A549 (cell line): ENCODE data around the gene TMEM9. TPM values are rescaled to one million over a fixed set of nuclear protein-coding genes. Genes with fewer than 3 reads are reported as not detected.

Source experiments
- ATAC-seq, 2 experiments: fragments of 200-7000 bp in 1 of 2; fragments of >200 bp in 1 of 2; cut with Nextera tagmentation in 1 of 2; cut with Tn5 transposase in 1 of 2; 3 replicates each; pipeline versions ENCODE4 v1.8.0 to v1.9.1; 2018 to 2020; ENCODE audit warnings: mild to moderate bottlenecking in 1 of 2, moderate library complexity in 1 of 2
- CTCF ChIA-PET: fragments of 300-600 bp; sonication (Branson Sonifier 250); formaldehyde crosslinking; extraction: SDS; loops from one replicate; lab custom pipeline; 2021; ENCODE audit warnings: antibody characterized with exemption, inconsistent platforms; lab: Yijun Ruan, JAX
- POLR2A ChIA-PET: fragments of 350-600 bp; formaldehyde crosslinking; extraction: SDS; loops from one replicate; lab custom pipeline; 2021; ENCODE audit warnings: antibody characterized with exemption, inconsistent platforms; lab: Yijun Ruan, JAX
- DNase-seq, 2 experiments: peaks; one replicate each; pipeline versions ENCODE4 v3.0.0 to v3.0.0-alpha.2; 2011 to 2016; ENCODE audit warnings: low read depth in 1 of 2, low spot score in 1 of 2
- FAIRE-seq: peaks from 2 replicates; lab custom pipeline; 2011; peaks lifted over from hg19 to GRCh38; lab: Jason Lieb, UNC
- H3K27ac ChIP-seq, 2 experiments: fragments of >200 bp; sonication (Bioruptor Twin); formaldehyde crosslinking; 3 replicates each; pipeline ENCODE4 v1.5.1; 2016 to 2017
- H3K4me1 ChIP-seq: fragments of >200 bp; sonication (Bioruptor Twin); formaldehyde crosslinking; 3 replicates; pipeline ENCODE4 v1.6.1; 2016
- H3K4me2 ChIP-seq: fragments of >200 bp; sonication (Bioruptor Twin); formaldehyde crosslinking; 3 replicates; pipeline ENCODE4 v1.6.1; 2016
- H3K4me3 ChIP-seq: fragments of >200 bp; sonication (Bioruptor Twin); formaldehyde crosslinking; 3 replicates; pipeline ENCODE4 v1.5.1; 2016
- H3K9me3 ChIP-seq: fragments of >200 bp; sonication (Bioruptor Twin); formaldehyde crosslinking; 3 replicates; pipeline ENCODE4 v1.6.1; 2016
- CBX8 ChIP-seq: fragments of 200-600 bp; sonication (generic); IDR thresholded peaks from 2 replicates; pipeline ENCODE4 v1.6.1; 2016
- EHF ChIP-seq: fragments of 250-450 bp; sonication (Bioruptor Pico); IDR thresholded peaks from 2 replicates; pipeline ENCODE4 v1.5.0; 2020; ENCODE audit warnings: mild to moderate bottlenecking
- EHMT2 ChIP-seq: fragments of 200-600 bp; sonication (generic); IDR thresholded peaks from 2 replicates; pipeline ENCODE4 v1.6.1; 2016; ENCODE audit warnings: antibody characterized with exemption, low read depth, mild to moderate bottlenecking, moderate library complexity
- FOXS1 ChIP-seq: fragments of 250-450 bp; sonication (Bioruptor Pico); IDR thresholded peaks from 2 replicates; pipeline ENCODE4 v1.5.0; 2020; ENCODE audit warnings: mild to moderate bottlenecking, moderate library complexity
- HOXB5 ChIP-seq: fragments of 250-450 bp; sonication (Bioruptor Pico); IDR thresholded peaks from 2 replicates; pipeline ENCODE4 v1.5.0; 2020; ENCODE audit warnings: mild to moderate bottlenecking, moderate library complexity
- JUN ChIP-seq, 2 experiments: fragments of >200 bp; sonication (Bioruptor Twin); formaldehyde crosslinking; IDR thresholded peaks; 2 replicates in 1 of 2; 3 replicates in 1 of 2; pipeline ENCODE4 v1.6.1; 2016 to 2017
- MAFK ChIP-seq: fragments of 450-650 bp; IDR thresholded peaks from 2 replicates; pipeline ENCODE4 v1.6.1; 2014; ENCODE audit not compliant: partially characterized antibody
- MYC ChIP-seq: IDR thresholded peaks from 2 replicates; pipeline ENCODE4 v1.6.1; 2012; ENCODE audit warnings: mild to moderate bottlenecking, inconsistent platforms, low read length, improper control_type of control experiment, borderline replicate concordance
- NFE2L2 ChIP-seq: fragments of 150-350 bp; conservative IDR thresholded peaks from 2 replicates; pipeline ENCODE4 v1.6.1; 2014; ENCODE audit warnings: low read length
- NPAS2 ChIP-seq: fragments of 250-450 bp; sonication (Bioruptor Pico); IDR thresholded peaks from 2 replicates; pipeline ENCODE4 v1.8.0; 2022; ENCODE audit warnings: mild to moderate bottlenecking, moderate library complexity, borderline replicate concordance
- PHF8 ChIP-seq: fragments of 200-600 bp; sonication (generic); IDR thresholded peaks from 2 replicates; pipeline ENCODE4 v1.6.1; 2016; ENCODE audit warnings: low read depth, mild to moderate bottlenecking, antibody characterized with exemption, moderate library complexity, borderline replicate concordance
- POLR2AphosphoS2 ChIP-seq: conservative IDR thresholded peaks from 2 replicates; pipeline ENCODE4 v1.6.1; 2012; ENCODE audit warnings: low read length, improper control_type of control experiment, inconsistent platforms
- RCOR1 ChIP-seq: fragments of 150-350 bp; IDR thresholded peaks from 2 replicates; pipeline ENCODE4 v1.6.1; 2014; ENCODE audit warnings: antibody characterized with exemption, low read length, low read depth
- SREBF2 ChIP-seq: fragments of 450-650 bp; IDR thresholded peaks from 2 replicates; pipeline ENCODE4 v1.6.1; 2014; ENCODE audit warnings: mild to moderate bottlenecking, moderate library complexity
- ZC3H11A ChIP-seq: fragments of 450-650 bp; IDR thresholded peaks from 2 replicates; pipeline ENCODE4 v1.6.1; 2014; ENCODE audit warnings: antibody characterized with exemption, mild to moderate bottlenecking
- ZFP36 ChIP-seq: fragments of 450-650 bp; IDR thresholded peaks from 2 replicates; pipeline ENCODE4 v1.6.1; 2014; ENCODE audit warnings: borderline replicate concordance; ENCODE audit not compliant: partially characterized antibody
- WGBS: methylation state at CpG from one replicate; pipeline ENCODE4 v1.1.6; 2017; ENCODE audit errors: missing lambda C conversion rate; 5-methylcytosine and 5-hydroxymethylcytosine counted together
- polyA plus RNA-seq, 4 experiments: library from polyadenylated mRNA; depleted of rRNA in 3 of 4; stranded (reverse); fragments of >200 nt; fragmentation: RNase III in 1 of 4; extraction: RNeasy Plus Mini Kit Qiagen cat#74134 plus additional on column Dnase treatment in 1 of 4; gene quantifications; 2 replicates in 3 of 4; 3 replicates in 1 of 4; pipeline ENCODE4 v1.2.3, GENCODE V29; 2011 to 2017
- TF ChIP-seq, protein P1 (sequence below): fragments of 450-650 bp; IDR thresholded peaks from 2 replicates; pipeline ENCODE4 v1.6.1; 2014; ENCODE audit warnings: antibody characterized with exemption
- TF ChIP-seq, protein P2 (sequence below): fragments of >200 bp; sonication (Bioruptor Twin); formaldehyde crosslinking; IDR thresholded peaks from 3 replicates; pipeline ENCODE4 v1.5.1; 2016
- TF ChIP-seq, protein P3 (sequence below): fragments of 200-600 bp; sonication (generic); IDR thresholded peaks from 2 replicates; pipeline ENCODE4 v1.6.1; 2016; ENCODE audit warnings: antibody characterized with exemption, mild to moderate bottlenecking, moderate library complexity
- TF ChIP-seq, protein P4 (sequence below): fragments of 250-450 bp; sonication (Bioruptor Pico); IDR thresholded peaks from 2 replicates; pipeline ENCODE4 v1.5.0; 2021; ENCODE audit warnings: mild to moderate bottlenecking, moderate library complexity, borderline replicate concordance

The TMEM9 gene
- polyA plus RNA-seq, 2 of the 4 experiments (the other 2 are of a cell fraction): 86.8 to 97.0 TPM

DNA sequence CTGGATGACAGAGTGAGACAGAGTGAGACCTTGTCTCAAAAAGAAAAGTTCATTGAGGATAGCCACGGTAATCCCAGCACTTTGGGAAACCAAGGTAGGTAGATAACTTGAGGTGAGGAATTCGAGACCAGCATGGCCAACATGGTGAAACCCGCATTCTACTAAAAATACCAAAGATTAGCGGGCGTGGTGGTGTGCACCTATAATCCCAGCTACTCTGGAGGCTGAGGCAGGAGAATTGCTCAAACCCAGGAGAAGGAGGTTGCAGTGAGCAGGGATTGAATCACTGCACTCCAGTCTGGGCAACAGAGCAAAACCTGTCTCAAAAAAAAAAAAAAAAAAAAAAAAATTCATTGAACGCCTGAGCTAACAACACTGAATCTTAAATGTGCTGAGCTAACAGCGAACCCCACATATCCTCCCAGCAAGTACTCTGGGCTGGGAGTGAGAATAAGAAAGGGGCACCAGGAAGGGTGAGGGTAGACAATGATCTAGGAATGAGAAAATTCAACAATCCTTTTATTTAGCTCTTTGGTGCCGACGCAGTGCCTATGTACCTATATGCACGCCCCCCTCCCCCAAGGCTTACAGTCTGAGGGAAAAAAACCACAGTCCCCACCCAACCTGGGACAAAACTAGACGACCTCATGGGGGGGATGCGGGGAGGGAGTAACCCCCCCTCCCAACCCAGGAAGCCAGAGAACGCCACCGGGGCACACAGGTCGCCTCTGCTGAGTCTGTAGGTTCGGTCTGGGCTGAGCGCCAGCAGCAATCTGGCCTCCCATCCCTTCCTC, 40.6 kb downstream of the TMEM9 start (continued):
- TF ChIP-seq, protein P1, sequence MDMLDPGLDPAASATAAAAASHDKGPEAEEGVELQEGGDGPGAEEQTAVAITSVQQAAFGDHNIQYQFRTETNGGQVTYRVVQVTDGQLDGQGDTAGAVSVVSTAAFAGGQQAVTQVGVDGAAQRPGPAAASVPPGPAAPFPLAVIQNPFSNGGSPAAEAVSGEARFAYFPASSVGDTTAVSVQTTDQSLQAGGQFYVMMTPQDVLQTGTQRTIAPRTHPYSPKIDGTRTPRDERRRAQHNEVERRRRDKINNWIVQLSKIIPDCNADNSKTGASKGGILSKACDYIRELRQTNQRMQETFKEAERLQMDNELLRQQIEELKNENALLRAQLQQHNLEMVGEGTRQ: no peak

DNA sequence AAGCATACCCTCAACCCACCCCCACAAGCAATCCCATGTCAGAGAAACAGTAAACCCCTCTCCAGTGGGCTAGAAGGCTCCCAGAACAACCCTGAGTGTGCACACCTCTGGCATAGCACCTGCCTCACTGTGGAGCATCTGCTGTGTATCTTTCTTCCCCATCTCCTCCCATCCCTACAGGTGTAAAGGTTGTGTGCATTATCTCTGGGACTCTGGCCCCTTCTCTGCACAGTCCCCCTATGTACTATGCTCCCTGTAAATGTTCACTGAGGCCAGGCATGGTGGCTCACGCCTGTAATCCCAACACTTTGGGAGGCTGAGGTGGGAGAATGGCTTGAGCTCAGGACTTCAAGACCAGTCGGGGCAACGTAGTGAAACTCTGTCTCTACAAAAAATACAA, 41.3 kb downstream of the TMEM9 start:
- TF ChIP-seq PHF8 (no peak), HOXB5 (CRISPR knock-in tag) (no peak), NFE2L2 (no peak), FOXS1 (CRISPR knock-in tag) (no peak), NPAS2 (CRISPR knock-in tag) (no peak), JUN (IDR thresholded peaks at IDR 0.05) (no peak), ZC3H11A (no peak), EHF (CRISPR knock-in tag) (no peak), RCOR1 (no peak), CBX8 (no peak), ZFP36 (no peak), EHMT2 (no peak), POLR2AphosphoS2 (no peak), MAFK (no peak), SREBF2 (no peak), MYC (no peak)
- TF ChIP-seq, protein P2, sequence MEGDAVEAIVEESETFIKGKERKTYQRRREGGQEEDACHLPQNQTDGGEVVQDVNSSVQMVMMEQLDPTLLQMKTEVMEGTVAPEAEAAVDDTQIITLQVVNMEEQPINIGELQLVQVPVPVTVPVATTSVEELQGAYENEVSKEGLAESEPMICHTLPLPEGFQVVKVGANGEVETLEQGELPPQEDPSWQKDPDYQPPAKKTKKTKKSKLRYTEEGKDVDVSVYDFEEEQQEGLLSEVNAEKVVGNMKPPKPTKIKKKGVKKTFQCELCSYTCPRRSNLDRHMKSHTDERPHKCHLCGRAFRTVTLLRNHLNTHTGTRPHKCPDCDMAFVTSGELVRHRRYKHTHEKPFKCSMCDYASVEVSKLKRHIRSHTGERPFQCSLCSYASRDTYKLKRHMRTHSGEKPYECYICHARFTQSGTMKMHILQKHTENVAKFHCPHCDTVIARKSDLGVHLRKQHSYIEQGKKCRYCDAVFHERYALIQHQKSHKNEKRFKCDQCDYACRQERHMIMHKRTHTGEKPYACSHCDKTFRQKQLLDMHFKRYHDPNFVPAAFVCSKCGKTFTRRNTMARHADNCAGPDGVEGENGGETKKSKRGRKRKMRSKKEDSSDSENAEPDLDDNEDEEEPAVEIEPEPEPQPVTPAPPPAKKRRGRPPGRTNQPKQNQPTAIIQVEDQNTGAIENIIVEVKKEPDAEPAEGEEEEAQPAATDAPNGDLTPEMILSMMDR: no peak
- TF ChIP-seq, protein P3, sequence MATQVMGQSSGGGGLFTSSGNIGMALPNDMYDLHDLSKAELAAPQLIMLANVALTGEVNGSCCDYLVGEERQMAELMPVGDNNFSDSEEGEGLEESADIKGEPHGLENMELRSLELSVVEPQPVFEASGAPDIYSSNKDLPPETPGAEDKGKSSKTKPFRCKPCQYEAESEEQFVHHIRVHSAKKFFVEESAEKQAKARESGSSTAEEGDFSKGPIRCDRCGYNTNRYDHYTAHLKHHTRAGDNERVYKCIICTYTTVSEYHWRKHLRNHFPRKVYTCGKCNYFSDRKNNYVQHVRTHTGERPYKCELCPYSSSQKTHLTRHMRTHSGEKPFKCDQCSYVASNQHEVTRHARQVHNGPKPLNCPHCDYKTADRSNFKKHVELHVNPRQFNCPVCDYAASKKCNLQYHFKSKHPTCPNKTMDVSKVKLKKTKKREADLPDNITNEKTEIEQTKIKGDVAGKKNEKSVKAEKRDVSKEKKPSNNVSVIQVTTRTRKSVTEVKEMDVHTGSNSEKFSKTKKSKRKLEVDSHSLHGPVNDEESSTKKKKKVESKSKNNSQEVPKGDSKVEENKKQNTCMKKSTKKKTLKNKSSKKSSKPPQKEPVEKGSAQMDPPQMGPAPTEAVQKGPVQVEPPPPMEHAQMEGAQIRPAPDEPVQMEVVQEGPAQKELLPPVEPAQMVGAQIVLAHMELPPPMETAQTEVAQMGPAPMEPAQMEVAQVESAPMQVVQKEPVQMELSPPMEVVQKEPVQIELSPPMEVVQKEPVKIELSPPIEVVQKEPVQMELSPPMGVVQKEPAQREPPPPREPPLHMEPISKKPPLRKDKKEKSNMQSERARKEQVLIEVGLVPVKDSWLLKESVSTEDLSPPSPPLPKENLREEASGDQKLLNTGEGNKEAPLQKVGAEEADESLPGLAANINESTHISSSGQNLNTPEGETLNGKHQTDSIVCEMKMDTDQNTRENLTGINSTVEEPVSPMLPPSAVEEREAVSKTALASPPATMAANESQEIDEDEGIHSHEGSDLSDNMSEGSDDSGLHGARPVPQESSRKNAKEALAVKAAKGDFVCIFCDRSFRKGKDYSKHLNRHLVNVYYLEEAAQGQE: no peak
- TF ChIP-seq, protein P4, sequence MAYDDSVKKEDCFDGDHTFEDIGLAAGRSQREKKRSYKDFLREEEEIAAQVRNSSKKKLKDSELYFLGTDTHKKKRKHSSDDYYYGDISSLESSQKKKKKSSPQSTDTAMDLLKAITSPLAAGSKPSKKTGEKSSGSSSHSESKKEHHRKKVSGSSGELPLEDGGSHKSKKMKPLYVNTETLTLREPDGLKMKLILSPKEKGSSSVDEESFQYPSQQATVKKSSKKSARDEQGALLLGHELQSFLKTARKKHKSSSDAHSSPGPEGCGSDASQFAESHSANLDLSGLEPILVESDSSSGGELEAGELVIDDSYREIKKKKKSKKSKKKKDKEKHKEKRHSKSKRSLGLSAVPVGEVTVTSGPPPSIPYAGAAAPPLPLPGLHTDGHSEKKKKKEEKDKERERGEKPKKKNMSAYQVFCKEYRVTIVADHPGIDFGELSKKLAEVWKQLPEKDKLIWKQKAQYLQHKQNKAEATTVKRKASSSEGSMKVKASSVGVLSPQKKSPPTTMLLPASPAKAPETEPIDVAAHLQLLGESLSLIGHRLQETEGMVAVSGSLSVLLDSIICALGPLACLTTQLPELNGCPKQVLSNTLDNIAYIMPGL: no peak
- no peak overlapping the region for H3K27ac ChIP-seq
- ChIA-PET CTCF (interaction anchor here (0.9 to 7.4 kb wide), 9 partner anchors 10 to 222 kb away, joined by 4 to 84 read pairs (median 8); no protein-coding TSS in a partner anchor), POLR2A (interaction anchor here (1.0 to 1.1 kb wide), 2 partner anchors 27 to 491 kb away, joined by 3 to 4 read pairs; no protein-coding TSS in a partner anchor)
- WGBS: 89% methylated on average over 3 of the region's 3 CpGs
- no peaks in the 10 kb centered on the region for H3K9me3 ChIP-seq
- peaks cover 8% of the 10 kb centered on the region for H3K4me1 ChIP-seq
- DNase-seq (no peak), FAIRE-seq (no peak), ATAC-seq (no peak)
- no peak overlapping the region for H3K4me3 ChIP-seq
- H3K4me2 ChIP-seq: no peak overlapping the region
